Central memory CD8-positive, alpha-beta T cell (primary cell): ENCODE results near the gene BNC1.
"Not testable (repeated sequence)": the region's sequence is repeated elsewhere in the genome, so short reads cannot be mapped to it uniquely, and the experiment has no call there.

Source experiments
- ATAC-seq: fragments of 150-1000 bp; cut with Tn5 transposase; replicated peaks from 2 replicates; pipeline ENCODE4 v1.10.0; 2022; ENCODE audit warnings: mild to moderate bottlenecking, moderate FRiP score, moderate number of reproducible peaks; ENCODE audit not compliant: poor library complexity, severe bottlenecking; ENCODE audit errors: extremely low read depth
- DNase-seq, 2 donors: peaks; one replicate each; pipeline ENCODE4 v3.0.0; 2021; ENCODE audit warnings: low spot score in 2 of 2
- H3K27ac Mint-ChIP-seq: one replicate; pipeline ENCODE4 v1.8.0; 2022; ENCODE audit warnings: low read depth, mild to moderate bottlenecking, moderate library complexity, mixed read lengths
- H3K27me3 Mint-ChIP-seq: one replicate; pipeline ENCODE4 v1.8.0; 2022; ENCODE audit warnings: mixed read lengths
- H3K36me3 Mint-ChIP-seq: one replicate; pipeline ENCODE4 v1.8.0; 2022; ENCODE audit warnings: mild to moderate bottlenecking, moderate library complexity, mixed read lengths; ENCODE audit not compliant: insufficient read depth
- H3K4me1 Mint-ChIP-seq: one replicate; pipeline ENCODE4 v1.8.0; 2022; ENCODE audit warnings: mixed read lengths
- H3K4me3 Mint-ChIP-seq: one replicate; pipeline ENCODE4 v1.8.0; 2022; ENCODE audit warnings: mild to moderate bottlenecking, moderate library complexity, mixed read lengths
- H3K9me3 Mint-ChIP-seq: one replicate; pipeline ENCODE4 v1.8.0; 2022; ENCODE audit warnings: mixed read lengths

Gene BNC1

GRCh38 chr15:83270176-83270575, 14.3 kb downstream of the BNC1 start:
- no peak overlapping the region for H3K27ac Mint-ChIP-seq
- H3K36me3 Mint-ChIP-seq, result no peaks in the 10 kb centered on the region
- ATAC-seq (no peak), DNase-seq (no peak)
- H3K9me3 Mint-ChIP-seq, result no peaks in the 10 kb centered on the region
- H3K27me3 Mint-ChIP-seq, result peaks cover 10% of the 10 kb centered on the region
- H3K4me1 Mint-ChIP-seq, result no peaks in the 10 kb centered on the region
- no peak overlapping the region for H3K4me3 Mint-ChIP-seq

GRCh38 chr15:83268147-83268546, 16.3 kb downstream of the BNC1 start:
- Mint-ChIP-seq H3K4me3 (no peak overlapping the region), H3K36me3 (no peaks in the 10 kb centered on the region), H3K27me3 (peaks cover 30% of the 10 kb centered on the region), H3K4me1 (no peaks in the 10 kb centered on the region), H3K9me3 (no peaks in the 10 kb centered on the region), H3K27ac (no peak overlapping the region)
- no peak for ATAC-seq
- no peak for DNase-seq

- DNase-seq, result no peak
- no peak overlapping the region for H3K27ac Mint-ChIP-seq
Measured at GRCh38 chr15:83262594-83263315, 21.7 kb downstream of the BNC1 start.

GRCh38 chr15:83262181-83262580, 22.3 kb downstream of the BNC1 start:
- not testable (repeated sequence) for H3K27ac Mint-ChIP-seq, H3K4me3 Mint-ChIP-seq, ATAC-seq, H3K4me1 Mint-ChIP-seq, H3K9me3 Mint-ChIP-seq, H3K36me3 Mint-ChIP-seq, DNase-seq
- H3K27me3 Mint-ChIP-seq, result peaks cover 34% of the 10 kb centered on the region

More at GRCh38 chr15:83262594-83263315, 21.7 kb downstream of the BNC1 start:
- Mint-ChIP-seq H3K4me1 (no peaks in the 10 kb centered on the region), H3K9me3 (no peaks in the 10 kb centered on the region), H3K4me3 (no peak overlapping the region), H3K36me3 (no peaks in the 10 kb centered on the region), H3K27me3 (peaks cover 34% of the 10 kb centered on the region)
- ATAC-seq, result no peak

- Mint-ChIP-seq H3K27ac (no peak overlapping the region), H3K4me3 (no peak overlapping the region), H3K9me3 (no peaks in the 10 kb centered on the region), H3K27me3 (peaks cover 62% of the 10 kb centered on the region), H3K4me1 (no peaks in the 10 kb centered on the region), H3K36me3 (peaks cover 3% of the 10 kb centered on the region)
- ATAC-seq (no peak), DNase-seq (no peak)
Measured at GRCh38 chr15:83250781-83251180, 33.7 kb downstream of the BNC1 start.

- Mint-ChIP-seq H3K27me3 (peaks cover 62% of the 10 kb centered on the region), H3K27ac (no peak overlapping the region), H3K4me3 (no peak overlapping the region), H3K36me3 (peaks cover 3% of the 10 kb centered on the region), H3K9me3 (no peaks in the 10 kb centered on the region), H3K4me1 (no peaks in the 10 kb centered on the region)
- ATAC-seq (no peak), DNase-seq (no peak)
Measured at GRCh38 chr15:83249030-83249343, 35.5 kb downstream of the BNC1 start.

- H3K27me3 Mint-ChIP-seq, result peaks cover 62% of the 10 kb centered on the region
- no peaks in the 10 kb centered on the region for H3K9me3 Mint-ChIP-seq
- no peak for ATAC-seq
- H3K27ac Mint-ChIP-seq, result no peak overlapping the region
- H3K36me3 Mint-ChIP-seq, result peaks cover 3% of the 10 kb centered on the region
- no peaks in the 10 kb centered on the region for H3K4me1 Mint-ChIP-seq
- DNase-seq, result no peak
- no peak overlapping the region for H3K4me3 Mint-ChIP-seq
Measured at GRCh38 chr15:83248151-83249029, 36.1 kb downstream of the BNC1 start.

- H3K9me3 Mint-ChIP-seq, result no peaks in the 10 kb centered on the region
- no peak for ATAC-seq
- DNase-seq, result no peak
- H3K4me1 Mint-ChIP-seq, result no peaks in the 10 kb centered on the region
- H3K36me3 Mint-ChIP-seq, result peaks cover 3% of the 10 kb centered on the region
- no peak overlapping the region for H3K27ac Mint-ChIP-seq
- H3K4me3 Mint-ChIP-seq, result no peak overlapping the region
- peaks cover 37% of the 10 kb centered on the region for H3K27me3 Mint-ChIP-seq
Measured at GRCh38 chr15:83243634-83244033, 40.8 kb downstream of the BNC1 start.

GRCh38 chr15:83230242-83230641, 54.2 kb downstream of the BNC1 start:
- no peak for DNase-seq
- H3K9me3 Mint-ChIP-seq, result no peaks in the 10 kb centered on the region
- peaks cover 22% of the 10 kb centered on the region for H3K27me3 Mint-ChIP-seq
- ATAC-seq, result no peak
- H3K36me3 Mint-ChIP-seq, result no peaks in the 10 kb centered on the region
- H3K4me1 Mint-ChIP-seq, result peaks cover 8% of the 10 kb centered on the region
- H3K4me3 Mint-ChIP-seq, result no peak overlapping the region
- no peak overlapping the region for H3K27ac Mint-ChIP-seq

- Mint-ChIP-seq H3K27ac (no peak overlapping the region), H3K4me3 (no peak overlapping the region), H3K9me3 (no peaks in the 10 kb centered on the region), H3K27me3 (peaks cover 44% of the 10 kb centered on the region), H3K4me1 (peaks cover 8% of the 10 kb centered on the region), H3K36me3 (no peaks in the 10 kb centered on the region)
- DNase-seq (no peak), ATAC-seq (no peak)
Measured at GRCh38 chr15:83225449-83225848, 59.0 kb downstream of the BNC1 start.

GRCh38 chr15:83221781-83222180, 62.7 kb downstream of the BNC1 start:
- not testable (repeated sequence) for H3K4me1 Mint-ChIP-seq, ATAC-seq, H3K27ac Mint-ChIP-seq, H3K9me3 Mint-ChIP-seq, DNase-seq, H3K36me3 Mint-ChIP-seq, H3K4me3 Mint-ChIP-seq
- H3K27me3 Mint-ChIP-seq, result peaks cover 77% of the 10 kb centered on the region

- peaks cover 76% of the 10 kb centered on the region for H3K27me3 Mint-ChIP-seq
- H3K4me1 Mint-ChIP-seq, result no peaks in the 10 kb centered on the region
- no peak overlapping the region for H3K4me3 Mint-ChIP-seq
- no peak overlapping the region for H3K27ac Mint-ChIP-seq
- DNase-seq (no peak), ATAC-seq (no peak)
- peaks cover 4% of the 10 kb centered on the region for H3K9me3 Mint-ChIP-seq
- H3K36me3 Mint-ChIP-seq, result no peaks in the 10 kb centered on the region
Measured at GRCh38 chr15:83219026-83219425, 65.4 kb downstream of the BNC1 start.

GRCh38 chr15:83215306-83215705, 69.2 kb downstream of the BNC1 start:
- no peaks in the 10 kb centered on the region for H3K4me1 Mint-ChIP-seq
- H3K27ac Mint-ChIP-seq, result no peak overlapping the region
- no peaks in the 10 kb centered on the region for H3K36me3 Mint-ChIP-seq
- H3K27me3 Mint-ChIP-seq, result peaks cover 53% of the 10 kb centered on the region
- peaks cover 4% of the 10 kb centered on the region for H3K9me3 Mint-ChIP-seq
- ATAC-seq (no peak), DNase-seq (no peak)
- no peak overlapping the region for H3K4me3 Mint-ChIP-seq
